Measurements from ENCODE around the gene ACIN1.

DNA sequence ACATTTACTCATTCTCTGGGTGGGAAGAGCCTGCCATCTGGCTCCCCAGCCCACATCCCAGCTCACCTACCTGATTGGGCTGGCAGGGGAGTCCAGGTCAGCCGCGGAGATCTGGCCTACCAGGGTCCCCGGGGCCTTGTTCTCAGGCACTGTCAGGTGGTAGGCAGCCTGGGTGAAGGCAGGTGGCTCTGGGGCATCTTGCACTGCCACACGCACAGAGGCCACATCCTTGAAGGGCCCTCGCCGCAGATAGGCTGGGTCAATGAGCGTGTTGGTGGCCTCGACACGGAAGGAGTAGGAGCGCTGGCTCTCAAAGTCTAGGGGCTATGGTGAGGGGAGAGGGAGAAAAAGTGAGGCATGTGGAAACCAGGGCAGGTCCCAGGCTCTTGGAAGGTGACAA lies 41.5 kb downstream of the ACIN1 start:
- TF ChIP-seq CTCF (IDR thresholded peaks at IDR 0.05) (no peak), EP300 (IDR thresholded peaks at IDR 0.05) (no peak)

Measured in upper lobe of left lung (tissue), 4 donors.